GM12878 (cell line): ENCODE results near the gene PDLIM5.

Experiments used
- HDGF ChIP-seq: fragments of 450-650 bp; IDR thresholded peaks from 2 replicates; pipeline ENCODE4 v1.6.1; 2016; ENCODE audit warnings: antibody characterized with exemption
- MYC ChIP-seq: IDR thresholded peaks from 2 replicates; pipeline ENCODE4 v1.6.1; 2011; ENCODE audit warnings: mild to moderate bottlenecking, low read length, moderate library complexity, inconsistent platforms; ENCODE audit not compliant: insufficient read depth, insufficient replicate concordance, insufficient read length, severe bottlenecking
- YY1 ChIP-seq: IDR thresholded peaks from 2 replicates; pipeline ENCODE4 v1.6.1; 2011; ENCODE audit warnings: low read depth, mild to moderate bottlenecking, low read length

GRCh38 chr4:94528792-94529451 is 77.2 kb downstream of the PDLIM5 start:
- TF ChIP-seq YY1, result no peak
- no peak for TF ChIP-seq MYC
- TF ChIP-seq HDGF, result no peak
